ENCODE data around the gene ZNF507.

The ZNF507 gene

DNA sequence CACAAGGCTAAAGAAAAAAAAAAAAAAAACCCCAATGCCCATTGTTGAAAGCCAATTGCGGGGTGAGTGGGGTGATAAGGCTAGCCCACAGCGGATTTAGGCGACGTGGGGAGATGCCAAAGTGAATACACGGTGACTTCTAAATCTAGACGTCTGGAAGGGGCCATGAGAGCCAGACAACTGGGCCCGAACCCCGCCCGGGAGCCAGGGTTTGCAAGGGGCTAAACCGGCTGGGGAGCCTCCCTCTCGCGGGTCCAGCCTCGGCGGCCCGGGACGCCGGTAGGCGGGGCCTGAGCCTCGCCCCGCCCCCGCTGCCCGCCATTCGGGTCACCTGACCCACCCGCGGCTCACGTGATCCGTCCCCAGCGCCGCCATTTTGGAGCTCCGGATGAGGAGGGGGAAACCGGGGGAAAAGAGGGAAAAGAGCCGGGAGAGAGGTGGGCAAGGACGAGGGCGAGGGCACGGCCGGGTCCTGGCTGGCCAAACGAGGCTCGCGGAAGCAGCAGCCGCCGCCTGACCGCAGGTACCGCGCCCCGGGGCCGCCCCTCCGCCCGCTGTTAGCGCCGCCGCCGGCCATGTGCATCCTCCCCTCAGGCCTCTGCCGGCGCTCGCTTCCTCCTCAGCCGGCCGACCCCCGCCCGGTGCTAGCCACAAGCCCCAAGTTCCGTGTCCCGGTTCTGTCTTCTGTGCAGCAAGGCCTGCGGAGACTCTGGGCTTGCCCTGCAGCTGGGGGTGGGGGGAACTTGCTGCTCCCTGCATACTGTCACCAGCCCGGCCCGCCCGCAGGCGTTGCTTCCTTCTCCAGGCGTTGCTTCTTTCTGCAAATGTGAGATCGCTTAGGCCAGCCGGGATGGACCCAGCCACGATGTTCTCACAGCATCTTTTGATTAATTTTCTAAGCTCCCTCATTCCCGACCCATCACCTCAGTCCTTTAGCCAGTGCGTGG lies at the start of gene ZNF507:
Gene ZNF507, plus strand, starts transcription at position 350 of the 947 bp plus-strand sequence. CDS start 7,221 bp downstream, outside the sequence.
- in situ Hi-C loops (cut with MboI; ENCODE audit: low sequenced_read_pairs), result no loop called here

DNA sequence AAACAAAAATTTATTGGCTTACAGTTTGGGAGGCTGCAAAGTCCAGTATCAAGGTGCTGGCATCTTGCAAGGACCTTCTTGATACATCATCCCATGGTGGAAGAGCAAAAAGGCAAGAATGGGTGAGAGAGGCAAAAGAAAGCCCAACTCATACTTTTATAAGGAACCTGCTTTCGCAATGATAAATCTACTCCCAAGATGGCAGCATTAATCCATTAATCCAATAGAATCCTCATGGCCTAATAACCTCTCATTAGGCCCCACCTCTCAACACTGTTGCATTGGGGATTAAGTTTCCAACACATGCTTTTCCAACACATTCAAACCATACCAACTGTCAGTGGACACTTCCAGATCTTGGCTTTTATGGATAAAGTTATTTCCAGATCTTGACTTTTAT lies 48.7 kb upstream of the ZNF507 start:
- in situ Hi-C loops (cut with MboI; ENCODE audit: low sequenced_read_pairs), result no loop called here

DNA sequence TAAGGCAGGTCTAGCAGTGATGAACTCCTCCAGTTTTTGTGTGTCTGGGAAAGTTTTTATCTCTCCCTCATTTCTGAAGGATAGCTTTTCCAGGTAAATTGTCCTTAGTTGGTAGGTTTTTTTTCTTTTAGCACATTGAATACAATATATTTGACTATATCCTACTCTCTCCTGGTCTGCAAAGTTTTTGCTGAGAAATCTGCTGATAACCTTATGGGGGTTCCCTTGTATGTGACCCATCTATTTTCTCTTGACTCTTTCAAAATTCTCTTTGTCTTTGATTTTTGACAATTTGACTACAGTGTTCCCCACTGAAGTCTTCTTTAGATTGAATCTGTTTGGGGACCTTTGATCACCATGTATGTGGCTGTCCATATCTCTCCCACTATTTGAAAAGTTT lies 42.6 kb upstream of the ZNF507 start:
- in situ Hi-C loops (cut with MboI; ENCODE audit: low sequenced_read_pairs), result no loop called here

DNA sequence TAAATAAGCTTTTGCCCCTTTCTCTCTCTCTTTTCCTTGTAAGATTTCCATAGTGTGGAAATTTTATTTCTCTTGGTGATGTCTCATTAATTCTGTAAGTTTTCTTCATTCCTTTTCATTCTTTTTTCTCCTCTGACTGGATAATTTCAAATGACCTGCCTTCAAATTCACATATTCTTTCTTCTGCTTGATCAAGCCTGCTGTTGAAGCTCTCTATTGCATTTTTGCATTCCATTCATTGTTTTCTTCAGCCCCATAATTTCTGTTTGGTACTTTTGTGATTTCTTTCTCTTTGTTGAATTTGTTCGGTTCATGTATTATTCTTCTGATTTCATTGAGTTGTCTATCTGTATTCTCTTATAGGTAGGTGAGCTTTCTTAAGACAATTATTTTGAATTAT lies 42.2 kb upstream of the ZNF507 start:
- in situ Hi-C loops (cut with MboI; ENCODE audit: low sequenced_read_pairs), result no loop called here

DNA sequence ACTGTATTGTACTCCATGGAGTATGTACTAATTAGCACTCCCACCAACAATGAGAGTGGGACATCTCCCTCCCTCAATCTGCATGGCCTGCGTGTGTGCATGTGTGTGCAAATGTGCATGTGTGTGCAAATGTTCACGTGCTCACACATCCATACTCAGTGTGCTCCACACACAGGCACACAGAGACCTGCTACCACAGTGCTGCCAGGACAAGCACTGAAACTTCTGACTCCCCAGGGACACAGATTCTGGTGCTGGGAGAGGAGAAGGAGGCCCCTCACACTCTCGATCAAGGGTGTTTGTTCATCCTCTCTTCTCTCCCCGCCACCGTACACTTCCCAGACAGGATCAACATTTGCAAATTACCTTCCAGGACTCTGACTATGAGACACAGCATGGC lies 37.8 kb upstream of the ZNF507 start:
- in situ Hi-C loops (cut with MboI; ENCODE audit: low sequenced_read_pairs), result no loop called here

DNA sequence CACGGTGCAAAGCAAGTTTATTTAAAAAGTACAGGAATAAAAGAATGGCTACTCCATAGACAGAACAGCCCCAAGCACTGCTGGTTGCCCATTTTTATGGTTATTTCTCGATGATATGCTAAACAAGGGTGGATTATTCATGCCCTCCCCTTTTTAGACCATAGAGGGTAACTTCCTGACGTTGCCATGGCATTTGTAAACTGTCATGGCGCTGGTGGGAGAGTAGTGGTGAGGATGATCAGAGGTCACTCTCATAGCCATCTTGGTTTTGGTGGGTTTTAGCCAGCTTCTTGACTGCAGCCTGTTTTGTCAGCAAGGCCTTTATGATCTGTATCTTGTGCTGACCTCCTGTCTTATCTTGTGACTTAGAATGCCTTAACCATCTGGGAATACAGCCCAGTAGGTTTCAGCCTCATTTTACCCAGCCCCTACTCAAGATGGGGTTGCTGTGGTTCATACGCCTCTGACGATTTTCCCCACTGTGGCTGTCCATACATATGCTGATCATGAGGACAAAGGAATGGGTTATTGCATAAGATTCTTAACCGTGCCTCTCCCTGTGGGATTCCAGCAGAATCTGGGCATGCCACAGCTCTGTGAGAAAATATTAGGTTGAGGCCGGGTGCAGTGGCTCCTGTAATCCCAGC lies 36.9 kb upstream of the ZNF507 start:
- in situ Hi-C loops (cut with MboI; ENCODE audit: low sequenced_read_pairs), result no loop called here

DNA sequence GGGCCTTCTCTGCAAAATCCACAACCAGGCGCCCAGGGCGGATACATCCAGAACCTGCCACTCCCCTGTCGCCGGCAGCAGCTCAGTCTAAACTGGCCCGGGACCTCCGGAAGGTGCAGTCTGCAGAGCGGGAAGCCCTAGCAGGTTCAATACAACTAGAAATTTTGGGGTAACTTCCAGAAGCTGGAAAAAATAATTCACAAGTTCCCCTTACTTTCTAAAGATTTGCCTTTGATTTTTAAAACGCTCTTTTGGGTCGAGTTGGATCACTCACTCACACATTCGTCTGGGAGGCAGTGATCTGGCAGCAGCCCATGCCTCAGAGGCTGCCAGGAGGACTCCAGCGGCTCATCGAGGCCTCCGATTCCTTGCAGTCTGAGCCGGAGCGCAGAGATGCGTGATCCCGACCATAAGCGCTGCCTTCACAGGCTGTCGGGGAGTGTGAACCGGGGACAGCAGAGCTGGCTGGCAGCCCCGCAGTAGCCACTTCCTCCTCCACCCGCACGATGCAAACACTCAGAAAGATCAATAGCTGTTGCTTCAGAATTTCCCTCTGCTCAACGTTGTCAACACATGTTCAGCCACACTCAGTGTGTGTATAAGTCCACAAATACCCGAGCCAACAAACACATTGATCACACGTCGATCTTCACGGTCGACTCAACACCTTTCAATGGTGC lies 35.6 kb upstream of the ZNF507 start:
- in situ Hi-C loops (cut with MboI; ENCODE audit: low sequenced_read_pairs), result no loop called here

DNA sequence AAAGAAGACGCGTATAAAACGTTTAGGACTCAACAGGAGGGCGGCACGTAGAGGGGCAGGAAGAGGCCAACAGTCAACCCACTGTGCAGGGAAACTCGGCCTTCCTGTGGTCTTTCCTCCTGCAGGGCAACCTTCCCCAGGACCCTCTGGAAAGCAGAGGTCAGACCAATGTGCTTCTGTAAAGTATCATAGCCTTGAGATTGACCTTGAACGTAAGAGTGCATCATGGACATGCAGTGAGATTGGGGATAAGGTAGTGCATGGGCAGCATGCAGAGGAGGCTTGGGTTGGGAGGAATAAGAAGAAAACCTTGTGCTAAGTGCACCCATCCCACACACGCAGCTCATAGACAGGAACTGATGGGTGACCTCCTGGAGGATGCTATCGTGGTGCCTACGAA lies 34.0 kb upstream of the ZNF507 start:
- in situ Hi-C loops (cut with MboI; ENCODE audit: low sequenced_read_pairs), result no loop called here

DNA sequence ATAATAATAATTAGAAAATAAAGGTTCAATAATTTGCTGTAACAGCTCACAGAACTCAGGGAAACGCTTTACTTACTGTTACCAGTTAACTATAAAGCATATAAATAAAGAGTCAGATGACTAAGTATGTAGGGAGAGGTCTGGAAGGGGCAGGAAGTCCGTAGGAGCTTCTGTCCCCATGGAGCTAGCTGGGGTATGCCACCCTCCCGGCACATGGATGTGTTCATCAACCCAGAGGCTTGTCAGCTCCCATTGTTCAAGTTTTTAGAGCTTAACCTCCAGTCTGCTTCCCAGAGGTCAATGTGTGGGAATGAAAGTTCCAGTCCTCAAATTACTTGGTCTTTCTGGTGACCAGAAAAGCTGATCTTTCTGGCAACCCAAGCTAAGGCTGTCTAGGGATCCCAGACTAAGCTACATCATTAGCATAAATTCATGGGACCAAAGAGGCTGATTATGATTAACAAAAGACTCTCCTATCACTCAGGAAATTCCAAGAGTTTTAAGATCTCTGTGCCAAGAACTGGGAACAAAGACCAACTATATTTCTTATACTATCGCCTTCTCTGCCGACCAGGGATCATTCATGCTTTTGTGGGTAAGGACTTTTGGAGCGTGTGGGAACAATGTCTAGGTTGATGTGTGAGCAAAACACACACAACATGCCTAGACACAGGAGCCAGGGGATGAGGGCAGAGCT lies 31.7 kb upstream of the ZNF507 start:
- in situ Hi-C loops (cut with MboI; ENCODE audit: low sequenced_read_pairs), result no loop called here

DNA sequence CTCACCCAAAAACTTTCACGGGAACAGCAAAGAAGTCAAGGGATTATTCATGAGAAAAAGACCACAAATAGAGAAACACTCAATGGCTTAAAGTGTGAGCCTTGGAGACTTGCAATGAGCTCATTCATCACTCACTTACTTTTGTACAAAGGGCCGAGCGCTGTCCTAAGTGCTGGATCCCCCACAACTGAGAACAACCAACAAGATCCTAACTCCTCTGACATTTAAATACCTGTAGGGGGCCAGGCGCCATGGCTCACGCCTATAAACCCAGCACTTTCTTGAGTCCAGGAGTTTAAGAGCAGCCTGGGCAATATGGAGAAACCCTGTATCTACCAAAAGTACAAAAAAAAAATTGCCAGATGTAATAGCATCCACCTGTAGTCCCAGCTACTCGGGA lies 29.4 kb upstream of the ZNF507 start:
- in situ Hi-C loops (cut with MboI; ENCODE audit: low sequenced_read_pairs), result no loop called here

DNA sequence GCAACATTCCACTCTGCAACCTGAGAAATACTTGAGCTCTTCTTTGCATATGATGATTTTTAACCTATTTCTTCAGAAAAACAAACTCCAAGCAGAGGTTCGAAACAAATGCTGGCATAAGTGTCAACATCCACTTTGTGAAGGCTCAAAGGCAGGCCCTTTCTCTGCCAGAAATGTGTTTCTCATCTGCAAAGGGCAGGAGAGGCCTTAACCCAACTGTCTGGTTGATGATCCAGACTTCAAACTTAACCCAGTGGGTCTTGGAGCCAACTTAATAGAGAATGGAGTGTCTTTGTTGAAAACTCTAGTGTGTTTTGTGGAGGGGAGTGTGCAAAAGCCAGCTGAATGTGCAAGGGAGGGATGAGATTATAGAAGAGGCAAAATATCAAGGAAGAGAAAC lies 28.3 kb upstream of the ZNF507 start:
- in situ Hi-C loops (cut with MboI; ENCODE audit: low sequenced_read_pairs), result no loop called here

DNA sequence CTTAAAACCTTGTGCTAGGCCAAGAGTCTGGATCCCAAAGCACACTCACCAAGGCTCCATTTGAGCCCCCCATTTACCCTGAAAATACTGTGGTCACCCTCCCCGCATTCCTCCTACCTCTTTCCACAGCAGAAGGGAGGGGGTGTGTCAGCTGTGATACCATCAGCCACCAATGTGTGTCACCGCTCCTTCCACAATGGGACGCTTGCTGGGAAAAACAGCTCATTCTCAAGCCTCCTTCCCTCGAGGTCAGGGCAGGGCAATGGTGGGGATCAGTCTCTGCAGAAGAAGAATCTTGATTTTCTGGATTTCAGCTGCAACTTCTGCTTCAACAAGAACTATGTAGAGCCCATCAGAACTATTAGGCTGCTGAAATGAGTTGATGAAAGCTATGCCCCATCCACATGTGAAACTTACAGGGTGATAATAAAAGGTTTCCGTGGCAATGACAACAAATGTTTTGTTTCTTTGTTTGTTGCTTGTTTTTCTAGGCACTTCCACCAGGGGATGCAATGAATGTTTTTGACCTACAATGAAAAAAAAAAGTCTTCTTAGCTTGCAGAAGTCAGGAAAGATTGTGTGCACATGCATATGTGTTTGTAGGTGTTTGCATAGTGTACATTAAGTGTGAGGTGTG lies 26.4 kb upstream of the ZNF507 start:
- in situ Hi-C loops (cut with MboI; ENCODE audit: low sequenced_read_pairs), result no loop called here

DNA sequence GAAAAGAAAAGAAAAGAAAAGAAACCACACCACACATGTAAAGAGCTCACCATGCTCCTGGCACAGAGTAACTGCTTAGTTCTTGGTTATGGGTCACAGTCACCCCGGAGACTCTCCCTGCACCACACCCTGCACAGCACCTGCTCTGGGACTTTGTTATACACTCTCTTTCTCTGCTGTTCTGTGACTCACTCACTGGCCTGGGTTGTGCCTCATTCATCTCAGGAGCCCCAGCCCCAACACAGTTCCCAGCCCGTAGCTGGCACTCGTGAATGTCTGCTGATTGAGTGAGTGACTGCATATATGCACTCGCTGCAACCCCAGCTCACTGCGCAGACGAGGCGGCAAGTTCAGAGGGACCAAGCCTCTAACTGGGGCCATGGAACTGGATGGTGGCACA lies 22.9 kb upstream of the ZNF507 start:
- in situ Hi-C loops (cut with MboI; ENCODE audit: low sequenced_read_pairs), result no loop called here

DNA sequence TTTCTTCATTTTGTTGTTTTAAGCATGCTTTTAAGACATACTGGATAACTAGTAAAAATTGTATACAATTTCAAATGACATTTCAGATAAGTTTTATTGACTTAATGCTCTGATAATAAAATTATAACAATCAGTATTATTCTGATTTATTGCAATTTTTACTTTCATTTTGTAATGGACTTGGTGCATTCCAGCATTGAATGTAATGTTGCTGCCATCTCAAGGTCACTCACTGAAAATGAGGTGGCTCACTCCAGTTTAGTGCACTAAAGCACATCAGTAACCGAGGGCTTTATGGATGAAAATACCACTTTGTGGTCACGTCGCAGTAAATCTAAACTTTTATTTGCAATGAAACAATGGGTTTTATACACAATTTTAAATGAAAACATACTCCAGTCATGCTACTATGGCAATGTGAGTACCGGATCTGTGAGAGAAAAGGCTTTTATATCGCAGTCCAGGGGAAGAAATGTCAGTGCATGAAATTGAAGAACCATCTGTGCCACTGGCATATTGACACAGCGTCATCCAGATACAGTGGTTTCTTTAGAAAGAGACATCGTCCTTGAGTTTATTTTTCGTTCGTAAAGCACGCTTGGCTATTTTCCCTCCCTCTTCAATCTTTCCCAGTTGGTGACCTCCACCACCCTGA lies 20.7 kb upstream of the ZNF507 start:
- in situ Hi-C loops (cut with MboI; ENCODE audit: low sequenced_read_pairs), result no loop called here

DNA sequence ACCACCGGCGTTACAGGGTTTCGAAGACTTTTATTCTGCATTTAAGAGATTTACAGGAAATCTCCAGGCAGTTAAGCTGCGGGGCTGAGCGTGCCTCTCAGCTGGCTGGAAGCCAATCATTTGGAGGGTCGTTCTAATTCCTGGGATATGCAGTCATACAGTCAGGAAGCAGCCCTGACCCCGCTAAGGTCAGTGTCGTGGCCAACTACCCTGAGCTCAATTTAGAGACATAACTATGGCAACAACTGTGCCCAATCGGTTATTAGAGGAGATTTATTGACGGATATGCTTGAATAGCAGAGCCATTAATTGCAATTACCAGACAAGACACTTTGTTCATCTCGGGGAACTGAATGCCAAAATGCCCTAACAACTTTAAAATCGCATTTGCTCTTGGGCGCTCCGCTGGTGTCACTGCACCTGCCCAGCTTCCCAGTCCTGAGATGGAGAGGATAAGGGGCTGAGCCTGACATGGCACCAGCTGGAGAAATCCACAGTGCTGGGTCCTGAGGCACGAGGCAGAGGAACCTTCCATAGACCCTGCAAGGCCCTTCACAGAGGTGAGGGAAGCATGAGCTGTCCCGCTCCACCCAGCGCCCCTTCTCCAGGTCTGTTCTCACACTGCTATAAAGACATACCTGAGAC lies 15.1 kb upstream of the ZNF507 start:
- in situ Hi-C loops (cut with MboI; ENCODE audit: low sequenced_read_pairs), result no loop called here

DNA sequence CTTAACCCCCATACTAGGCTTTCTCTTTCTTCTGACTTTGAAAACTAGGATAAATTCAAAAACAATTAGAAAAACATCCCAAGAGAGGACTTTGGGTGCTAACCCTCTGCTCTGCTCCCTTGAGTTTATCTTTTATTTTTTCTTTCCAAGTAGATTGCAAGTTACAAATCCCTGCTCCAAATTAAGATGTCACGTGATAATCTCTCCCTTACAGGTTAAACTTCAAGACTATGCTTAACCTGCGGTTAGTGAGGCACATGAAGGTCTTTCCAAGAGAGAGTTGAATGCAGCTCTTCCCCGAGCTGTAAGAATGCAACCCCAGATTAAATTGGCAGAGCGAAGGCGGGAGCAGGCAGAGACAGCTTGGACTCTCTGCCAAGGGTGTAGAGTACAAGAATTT lies 12.2 kb upstream of the ZNF507 start:
- in situ Hi-C loops (cut with MboI; ENCODE audit: low sequenced_read_pairs), result no loop called here

DNA sequence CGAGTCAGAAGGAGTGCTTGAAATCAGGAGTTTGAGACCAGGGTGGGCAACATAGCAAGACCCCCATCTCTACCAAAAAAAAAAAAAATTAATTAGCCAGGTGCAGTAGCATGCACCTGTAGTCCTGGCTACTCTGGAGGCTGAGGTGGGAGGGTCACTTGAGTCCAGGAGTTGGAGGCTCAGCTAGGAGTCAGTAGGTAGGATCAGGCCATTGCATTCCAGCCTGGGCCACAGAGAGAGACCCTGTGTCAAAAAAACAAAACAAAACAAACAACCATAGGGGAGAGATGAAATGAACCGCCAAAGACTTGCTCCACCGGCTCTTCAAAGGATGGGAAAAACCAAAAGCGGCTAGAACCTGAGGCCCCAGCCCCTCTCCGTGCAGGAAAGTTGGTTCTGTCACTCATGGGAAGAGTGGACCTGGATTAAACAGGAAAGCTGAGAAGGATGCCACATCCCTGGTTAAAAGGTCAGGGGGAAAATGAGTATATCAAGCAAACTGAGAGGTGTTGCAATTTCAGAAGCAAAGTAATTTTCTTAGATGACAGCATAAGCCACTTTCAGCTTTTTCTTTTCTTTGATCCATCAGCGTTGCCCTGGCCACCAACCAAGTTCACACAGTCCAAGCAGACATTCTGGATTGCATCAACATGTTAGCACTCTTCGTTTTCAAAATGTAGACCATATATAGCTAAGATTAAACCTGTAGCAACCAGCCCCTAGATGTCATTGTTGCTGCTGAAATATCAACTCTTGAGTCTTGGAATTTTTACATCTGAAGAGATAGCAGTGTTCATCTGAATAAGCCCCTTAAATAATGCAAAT lies 8.9 kb upstream of the ZNF507 start:
- in situ Hi-C loops (cut with MboI; ENCODE audit: low sequenced_read_pairs), result no loop called here

DNA sequence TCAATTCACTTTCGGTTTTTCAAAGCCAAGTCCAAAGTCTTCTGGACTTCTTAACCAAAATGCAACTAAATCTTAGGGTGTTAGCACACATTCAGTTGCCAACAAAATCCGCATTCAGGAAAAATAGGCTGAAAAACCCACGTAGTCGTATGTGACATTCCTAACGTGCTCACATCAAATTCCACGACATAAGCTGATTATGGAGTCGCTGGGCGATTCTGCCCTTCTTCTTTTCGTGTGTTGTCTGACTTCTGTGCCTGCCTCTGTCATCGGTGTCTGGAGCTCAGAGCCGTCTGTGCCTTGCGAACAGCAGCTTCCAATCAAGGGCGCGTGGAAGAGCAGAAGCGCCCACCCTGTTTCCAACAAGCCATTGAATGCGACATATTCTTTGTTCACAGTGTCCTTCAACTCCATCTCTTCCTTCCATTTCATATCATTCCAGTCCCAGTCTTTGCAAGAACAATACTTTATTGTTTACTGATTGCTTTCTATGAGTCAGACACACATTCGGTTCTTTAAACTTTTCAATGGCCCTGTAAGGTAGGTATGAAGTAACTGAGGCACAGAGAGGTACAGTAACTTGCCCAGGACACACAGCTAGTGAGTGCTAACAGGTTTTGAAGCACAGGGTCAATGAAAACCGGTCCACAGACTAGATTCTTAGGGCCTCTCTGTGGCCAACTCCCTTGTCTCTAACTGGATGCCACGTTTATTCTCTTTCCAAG lies 8.2 kb upstream of the ZNF507 start:
- in situ Hi-C loops (cut with MboI; ENCODE audit: low sequenced_read_pairs), result no loop called here
